Measurements from ENCODE around the gene SCYGR4.

Gene SCYGR4

DNA sequence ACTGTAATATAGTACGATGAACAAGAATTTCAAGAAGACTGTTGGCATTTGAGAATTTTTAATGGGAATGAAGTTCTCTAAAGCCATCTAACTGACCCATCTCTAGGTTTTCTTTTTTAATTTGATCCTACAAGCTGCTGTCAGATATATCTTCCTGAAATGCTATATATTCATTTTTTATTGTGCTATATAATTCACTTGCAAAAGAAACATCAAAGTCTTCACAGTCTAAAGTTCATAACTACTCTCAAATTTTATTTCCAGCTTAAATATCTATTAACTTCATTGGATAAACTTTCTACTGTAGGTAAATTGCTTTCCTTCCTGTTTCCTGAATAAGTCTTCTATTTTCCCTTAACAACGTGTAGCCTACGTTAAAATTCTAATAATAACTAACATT is 14.9 kb upstream of the SCYGR4 start:
- H3K4me3 ChIP-seq (ENCODE audit: low read depth, low read length): no peak overlapping the region
- no peak for DNase-seq (ENCODE audit: low read depth)
- TF ChIP-seq, protein P1, sequence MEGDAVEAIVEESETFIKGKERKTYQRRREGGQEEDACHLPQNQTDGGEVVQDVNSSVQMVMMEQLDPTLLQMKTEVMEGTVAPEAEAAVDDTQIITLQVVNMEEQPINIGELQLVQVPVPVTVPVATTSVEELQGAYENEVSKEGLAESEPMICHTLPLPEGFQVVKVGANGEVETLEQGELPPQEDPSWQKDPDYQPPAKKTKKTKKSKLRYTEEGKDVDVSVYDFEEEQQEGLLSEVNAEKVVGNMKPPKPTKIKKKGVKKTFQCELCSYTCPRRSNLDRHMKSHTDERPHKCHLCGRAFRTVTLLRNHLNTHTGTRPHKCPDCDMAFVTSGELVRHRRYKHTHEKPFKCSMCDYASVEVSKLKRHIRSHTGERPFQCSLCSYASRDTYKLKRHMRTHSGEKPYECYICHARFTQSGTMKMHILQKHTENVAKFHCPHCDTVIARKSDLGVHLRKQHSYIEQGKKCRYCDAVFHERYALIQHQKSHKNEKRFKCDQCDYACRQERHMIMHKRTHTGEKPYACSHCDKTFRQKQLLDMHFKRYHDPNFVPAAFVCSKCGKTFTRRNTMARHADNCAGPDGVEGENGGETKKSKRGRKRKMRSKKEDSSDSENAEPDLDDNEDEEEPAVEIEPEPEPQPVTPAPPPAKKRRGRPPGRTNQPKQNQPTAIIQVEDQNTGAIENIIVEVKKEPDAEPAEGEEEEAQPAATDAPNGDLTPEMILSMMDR (IDR thresholded peaks at IDR 0.05; ENCODE audit: insufficient read depth, low read depth, low read length, missing control alignments): no peak

DNA sequence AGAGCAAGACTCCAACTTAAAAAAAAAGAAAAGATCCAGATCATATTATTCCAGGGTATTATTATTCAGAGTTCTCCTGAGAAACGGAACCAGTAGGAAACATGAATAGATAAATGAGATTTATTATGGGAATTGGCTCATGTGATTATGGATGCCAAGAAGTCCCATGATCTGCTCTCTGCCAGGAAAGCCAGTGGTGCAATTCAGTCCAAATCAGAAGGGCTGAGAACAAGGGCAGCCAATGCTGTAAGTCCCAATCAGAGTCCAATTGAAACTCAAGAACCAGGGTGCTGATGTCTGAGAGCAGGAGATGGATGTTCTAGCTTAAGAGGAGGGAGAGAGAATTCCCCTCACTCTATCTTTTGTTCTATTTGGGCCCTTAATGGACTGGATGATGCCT is 10.8 kb upstream of the SCYGR4 start:
- TF ChIP-seq, protein P1 (IDR thresholded peaks at IDR 0.05; ENCODE audit: insufficient read depth, low read depth, low read length, missing control alignments): no peak
- no peak for DNase-seq (ENCODE audit: low read depth)

DNA sequence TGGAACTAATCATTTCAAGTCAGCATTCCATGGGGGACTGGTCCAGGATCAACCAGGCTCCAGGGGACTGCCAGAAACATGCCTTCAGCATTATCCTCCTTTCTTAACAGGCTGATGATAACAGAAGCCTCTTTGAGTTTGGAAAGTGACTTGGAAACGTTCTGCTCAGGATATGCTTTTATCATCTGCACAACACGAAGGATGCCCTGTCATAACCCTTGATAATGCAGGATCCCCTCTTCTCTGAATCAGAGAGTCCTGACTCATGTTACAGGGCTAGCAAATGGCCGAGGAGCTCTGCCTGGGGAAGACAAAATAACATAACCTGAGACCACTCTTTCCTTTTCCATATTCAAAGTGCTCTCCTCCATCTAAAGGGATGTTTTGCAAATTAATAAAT is 9.4 kb upstream of the SCYGR4 start:
- DNase-seq (ENCODE audit: low read depth): no peak
- TF ChIP-seq, protein P1 (IDR thresholded peaks at IDR 0.05; ENCODE audit: insufficient read depth, low read depth, low read length, missing control alignments): no peak
- H3K4me3 ChIP-seq (ENCODE audit: low read depth, low read length): no peak overlapping the region

More for the DNA sequence above, 10.8 kb upstream of the SCYGR4 start:
- H3K4me3 ChIP-seq (ENCODE audit: low read depth, low read length): no peak overlapping the region

DNA sequence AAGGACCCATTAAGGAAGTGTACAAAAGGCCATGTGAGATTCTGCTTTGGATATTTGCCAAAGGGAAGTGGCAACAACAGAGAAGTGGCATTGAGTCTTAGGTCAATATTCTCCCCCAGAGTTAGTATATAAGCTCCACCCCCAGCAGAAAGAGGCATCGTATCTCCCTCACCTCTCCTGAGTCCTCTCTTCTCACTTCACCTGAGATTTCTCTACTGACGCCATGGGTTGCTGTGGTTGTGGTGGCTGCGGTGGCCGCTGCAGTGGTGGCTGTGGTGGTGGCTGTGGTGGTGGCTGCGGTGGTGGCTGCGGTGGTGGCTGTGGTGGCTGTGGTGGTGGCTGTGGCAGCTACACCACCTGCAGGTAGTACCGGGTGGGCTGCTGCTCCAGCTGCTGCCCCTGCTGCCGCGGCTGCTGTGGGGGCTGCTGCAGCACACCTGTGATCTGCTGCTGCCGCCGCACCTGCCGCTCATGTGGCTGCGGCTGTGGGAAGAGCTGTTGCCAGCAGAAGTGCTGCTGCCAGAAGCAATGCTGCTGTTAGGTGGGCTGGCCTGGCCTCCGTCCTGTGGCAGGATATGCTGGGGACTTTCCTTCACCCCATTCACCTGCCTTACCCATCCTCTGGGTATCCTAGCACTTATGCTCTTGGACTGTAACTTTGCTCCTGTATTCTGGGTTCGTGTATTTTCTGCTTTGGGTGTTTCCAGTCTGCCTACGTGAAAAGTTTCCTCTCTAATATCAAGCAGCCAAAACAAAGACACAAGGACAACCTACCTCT is 8.5 kb upstream of the SCYGR4 start:
- DNase-seq (ENCODE audit: low read depth): peak; percentile 67
- H3K4me3 ChIP-seq (ENCODE audit: low read depth, low read length): no peak overlapping the region
- TF ChIP-seq, protein P1 (IDR thresholded peaks at IDR 0.05; ENCODE audit: insufficient read depth, low read depth, low read length, missing control alignments): no peak

DNA sequence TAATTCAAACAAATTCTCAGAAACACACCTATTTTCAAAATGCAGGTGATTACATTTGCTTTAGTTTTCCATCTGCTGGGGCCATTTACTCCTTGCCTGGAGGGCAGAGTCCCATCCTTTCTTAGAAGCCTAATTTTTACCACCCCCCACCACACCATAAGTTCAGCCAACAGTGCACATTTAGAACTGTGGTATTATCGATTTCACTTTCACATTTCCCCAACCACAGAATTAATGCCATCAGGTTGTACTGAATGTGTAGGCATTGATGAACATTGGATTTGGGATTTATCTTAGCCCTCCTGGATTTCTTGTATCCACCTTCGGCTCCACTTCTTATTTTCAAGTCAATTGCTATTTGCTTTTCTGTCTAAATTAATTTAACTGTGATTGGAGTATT is 7.2 kb upstream of the SCYGR4 start:
- no peak overlapping the region for H3K4me3 ChIP-seq (ENCODE audit: low read depth, low read length)
- TF ChIP-seq, protein P1 (IDR thresholded peaks at IDR 0.05; ENCODE audit: insufficient read depth, low read depth, low read length, missing control alignments): no peak
- DNase-seq (ENCODE audit: low read depth): peak; percentile 31

DNA sequence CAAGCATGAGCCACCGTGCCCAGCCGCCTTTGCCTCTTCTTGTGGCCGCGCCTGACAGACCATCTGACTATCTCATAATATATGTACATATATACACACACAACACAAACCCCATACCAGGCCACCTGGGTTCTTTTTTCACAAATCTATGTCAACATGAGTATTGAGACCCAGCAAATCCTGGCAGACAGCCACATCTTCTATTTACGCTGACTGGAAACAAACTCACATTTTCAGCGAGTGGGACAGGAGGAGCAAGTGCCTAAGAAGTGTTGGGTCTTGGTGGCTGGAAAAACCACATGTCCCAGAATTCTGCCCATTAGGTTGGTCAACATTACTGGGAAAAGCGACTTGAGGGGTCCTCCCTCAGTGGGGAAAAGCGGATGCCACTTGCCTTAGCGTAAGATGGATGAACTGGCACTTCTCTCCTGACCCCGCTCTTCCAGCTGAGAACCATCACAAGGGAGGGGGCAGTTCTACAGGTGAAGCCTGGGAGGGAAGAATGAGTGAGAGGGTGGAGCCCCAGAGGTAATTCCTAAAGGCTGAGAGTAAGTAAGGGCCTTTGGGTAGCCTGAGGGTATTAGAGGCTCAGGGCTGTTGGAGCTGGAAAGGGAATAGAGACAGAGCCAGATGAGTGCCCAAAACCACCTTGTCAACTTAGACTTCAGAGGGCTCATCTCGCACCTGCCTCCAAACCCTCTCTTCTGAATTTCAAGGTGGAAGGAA is 4.6 kb upstream of the SCYGR4 start:
- DNase-seq (ENCODE audit: low read depth): no peak
- no peak overlapping the region for H3K4me3 ChIP-seq (ENCODE audit: low read depth, low read length)
- TF ChIP-seq, protein P1 (IDR thresholded peaks at IDR 0.05; ENCODE audit: insufficient read depth, low read depth, low read length, missing control alignments): no peak

Data from GM12865 (cell line).